Peyer's patch (tissue), 4 donors: ENCODE results near the gene ENPP7. TPM values are rescaled to one million over a fixed set of nuclear protein-coding genes. Genes with fewer than 3 reads are reported as not detected.

ENCODE experiments used
- DNase-seq, 3 donors: peaks; one replicate each; pipeline ENCODE4 v3.0.0-alpha.2; 2017 to 2019
- H3K27ac ChIP-seq, 4 donors: fragments of 200-600 bp; sonication (generic); one replicate each; pipeline ENCODE4 v1.5.1; 2016 to 2019
- H3K27me3 ChIP-seq, 2 donors: fragments of 200-600 bp; sonication (generic); one replicate each; pipeline ENCODE4 v1.5.1; 2019
- H3K36me3 ChIP-seq, 3 donors: fragments of 200-600 bp; sonication (generic); one replicate each; pipeline ENCODE4 v1.5.1; 2016 to 2019
- H3K4me1 ChIP-seq, 4 donors: fragments of 200-600 bp; sonication (generic); one replicate each; pipeline ENCODE4 v1.5.1; 2016 to 2019
- H3K4me3 ChIP-seq, 4 donors: fragments of 200-600 bp; sonication (generic); 1 replicate in 3 of 4; 2 replicates in 1 of 4; pipeline ENCODE4 v1.5.1; 2016 to 2019; ENCODE audit warnings: mild to moderate bottlenecking in 1 of 4
- H3K9me3 ChIP-seq, 4 donors: fragments of 200-600 bp; sonication (generic); one replicate each; pipeline ENCODE4 v1.5.1; 2016 to 2019; ENCODE audit warnings: mild to moderate bottlenecking in 1 of 4
- POLR2A ChIP-seq, 2 donors: fragments of 450-650 bp; IDR thresholded peaks; one replicate each; pipeline ENCODE4 v1.5.1; 2017; ENCODE audit warnings: antibody characterized with exemption in 2 of 2, mild to moderate bottlenecking in 2 of 2, moderate library complexity in 2 of 2
- total RNA-seq, 4 donors: library from RNA; depleted of rRNA; stranded (reverse); fragments of >200 nt; gene quantifications; one replicate each; pipeline ENCODE4 v1.1.0, GENCODE V29; 2016
- TF ChIP-seq, protein P1 (sequence below), 6 experiments: fragments of 450-650 bp in 4 of 6; fragments of 200-600 bp in 2 of 6; sonication (generic) in 1 of 6; IDR thresholded peaks; one replicate each; pipeline ENCODE4 v1.5.1; 2017 to 2019; ENCODE audit warnings: antibody characterized with exemption in 6 of 6, mild to moderate bottlenecking in 3 of 6, moderate library complexity in 1 of 6

Gene ENPP7
- total RNA-seq, 4 donors from 2014 or later, result 17.2 to 27.3 (median 22.5) TPM; not detected in 1

DNA sequence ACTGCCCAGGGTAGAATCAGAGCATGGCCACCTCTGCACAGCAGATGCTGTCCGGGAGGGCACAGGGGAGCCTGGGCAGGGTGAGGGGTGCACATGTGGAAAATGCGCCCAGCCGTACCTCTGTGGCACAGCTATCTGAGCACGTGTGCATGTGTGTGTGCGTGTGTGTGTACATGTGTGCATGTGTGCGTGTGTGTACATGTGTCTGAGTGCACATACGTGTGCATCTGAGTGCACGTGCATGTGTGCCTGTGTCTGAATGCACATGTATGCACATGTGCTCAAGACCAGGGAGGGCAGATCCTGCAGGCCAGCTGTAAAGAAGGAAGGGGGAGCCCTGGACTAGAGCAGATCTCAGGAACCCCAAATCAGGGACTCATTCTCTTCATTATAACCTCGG lies 37.3 kb upstream of the ENPP7 start:
- Histone ChIP-seq H3K9me3 (no peaks in the 10 kb centered on the region), H3K36me3 (no peaks in the 10 kb centered on the region), H3K4me1 (peaks cover 0 to 11% (median 0%) of the 10 kb centered on the region in 4 donors), H3K27me3 (no peaks in the 10 kb centered on the region), H3K4me3 (no peak overlapping the region), H3K27ac (no peak overlapping the region)
- DNase-seq, result no peak
- TF ChIP-seq, protein P1, sequence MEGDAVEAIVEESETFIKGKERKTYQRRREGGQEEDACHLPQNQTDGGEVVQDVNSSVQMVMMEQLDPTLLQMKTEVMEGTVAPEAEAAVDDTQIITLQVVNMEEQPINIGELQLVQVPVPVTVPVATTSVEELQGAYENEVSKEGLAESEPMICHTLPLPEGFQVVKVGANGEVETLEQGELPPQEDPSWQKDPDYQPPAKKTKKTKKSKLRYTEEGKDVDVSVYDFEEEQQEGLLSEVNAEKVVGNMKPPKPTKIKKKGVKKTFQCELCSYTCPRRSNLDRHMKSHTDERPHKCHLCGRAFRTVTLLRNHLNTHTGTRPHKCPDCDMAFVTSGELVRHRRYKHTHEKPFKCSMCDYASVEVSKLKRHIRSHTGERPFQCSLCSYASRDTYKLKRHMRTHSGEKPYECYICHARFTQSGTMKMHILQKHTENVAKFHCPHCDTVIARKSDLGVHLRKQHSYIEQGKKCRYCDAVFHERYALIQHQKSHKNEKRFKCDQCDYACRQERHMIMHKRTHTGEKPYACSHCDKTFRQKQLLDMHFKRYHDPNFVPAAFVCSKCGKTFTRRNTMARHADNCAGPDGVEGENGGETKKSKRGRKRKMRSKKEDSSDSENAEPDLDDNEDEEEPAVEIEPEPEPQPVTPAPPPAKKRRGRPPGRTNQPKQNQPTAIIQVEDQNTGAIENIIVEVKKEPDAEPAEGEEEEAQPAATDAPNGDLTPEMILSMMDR (IDR thresholded peaks at IDR 0.05), result no peak
- no peak for TF ChIP-seq POLR2A (IDR thresholded peaks at IDR 0.05)

DNA sequence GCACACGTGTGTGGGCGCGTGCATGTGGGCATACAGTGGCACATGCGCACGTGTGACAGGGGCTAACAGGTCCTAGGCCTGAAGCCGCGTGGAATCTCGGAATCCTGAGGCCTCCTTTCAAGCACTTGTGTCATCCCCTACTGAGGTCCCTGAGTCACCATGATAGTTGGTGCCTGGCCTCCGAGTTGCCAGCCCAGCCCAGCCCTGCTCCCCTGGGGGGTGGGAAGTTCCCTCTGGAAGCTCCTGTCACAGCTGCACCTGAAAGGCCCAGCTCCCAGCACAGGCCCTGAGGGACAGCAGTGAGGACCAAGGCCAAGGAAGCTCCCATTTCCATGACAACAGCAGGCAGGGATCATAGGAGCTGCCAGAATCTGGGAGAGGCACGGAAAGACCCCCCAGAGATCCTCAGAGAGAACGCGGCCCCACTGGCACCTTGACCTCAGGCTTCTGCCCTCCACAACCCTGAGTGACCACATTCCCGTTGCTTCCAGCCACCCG lies 35.4 kb upstream of the ENPP7 start:
- Histone ChIP-seq H3K27ac (no peak overlapping the region), H3K4me1 (peaks cover 0 to 11% (median 0%) of the 10 kb centered on the region in 4 donors), H3K27me3 (no peaks in the 10 kb centered on the region), H3K4me3 (no peak overlapping the region), H3K9me3 (no peaks in the 10 kb centered on the region), H3K36me3 (no peaks in the 10 kb centered on the region)
- no peak for DNase-seq
- TF ChIP-seq, protein P1 (IDR thresholded peaks at IDR 0.05), result no peak
- no peak for TF ChIP-seq POLR2A (IDR thresholded peaks at IDR 0.05)

DNA sequence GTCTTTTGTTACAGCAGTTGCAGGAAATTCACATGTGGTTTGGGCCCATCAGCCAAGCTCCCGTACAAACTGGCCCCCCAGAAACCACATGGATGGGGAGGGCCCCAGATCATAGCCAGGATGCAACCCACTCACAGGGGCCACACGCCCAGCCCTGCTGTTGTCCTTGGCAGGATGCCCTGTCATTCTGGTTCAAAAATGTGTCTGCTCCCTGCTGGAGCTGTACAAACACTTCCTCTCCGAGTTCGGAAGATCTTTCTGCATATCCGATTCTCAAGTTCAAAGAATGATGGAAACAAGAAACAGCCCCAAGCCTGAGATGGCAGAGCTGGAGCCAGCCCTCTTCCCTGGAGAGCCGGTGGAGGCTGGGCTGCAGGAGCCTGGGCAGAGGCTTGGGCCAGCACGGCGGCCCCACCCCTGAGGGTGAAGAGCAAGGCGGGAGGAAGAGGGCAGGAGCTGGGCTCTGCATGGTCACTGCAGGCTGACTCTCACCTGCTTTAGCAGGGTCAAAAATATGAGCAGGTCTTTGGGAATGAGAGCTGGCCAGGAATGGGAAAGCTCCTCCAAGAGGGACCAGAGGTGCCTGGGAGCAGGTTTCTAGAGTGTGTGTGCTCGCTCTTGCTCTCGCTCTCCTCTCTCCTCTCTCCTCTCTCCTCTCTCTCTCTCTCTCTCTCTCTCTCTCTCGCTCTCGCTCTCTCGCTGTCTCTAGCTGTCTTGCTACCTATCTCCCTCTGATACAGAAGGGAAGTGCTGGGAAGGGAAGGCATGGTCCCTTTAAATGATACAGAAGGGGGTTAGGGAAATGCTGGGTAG lies 34.7 kb upstream of the ENPP7 start:
- Histone ChIP-seq H3K27ac (no peak overlapping the region), H3K4me3 (no peak overlapping the region), H3K27me3 (no peaks in the 10 kb centered on the region), H3K9me3 (no peaks in the 10 kb centered on the region), H3K36me3 (no peaks in the 10 kb centered on the region), H3K4me1 (peaks cover 0 to 11% (median 0%) of the 10 kb centered on the region in 4 donors)
- TF ChIP-seq, protein P1 (IDR thresholded peaks at IDR 0.05), result no peak
- no peak for TF ChIP-seq POLR2A (IDR thresholded peaks at IDR 0.05)
- DNase-seq, result no peak

DNA sequence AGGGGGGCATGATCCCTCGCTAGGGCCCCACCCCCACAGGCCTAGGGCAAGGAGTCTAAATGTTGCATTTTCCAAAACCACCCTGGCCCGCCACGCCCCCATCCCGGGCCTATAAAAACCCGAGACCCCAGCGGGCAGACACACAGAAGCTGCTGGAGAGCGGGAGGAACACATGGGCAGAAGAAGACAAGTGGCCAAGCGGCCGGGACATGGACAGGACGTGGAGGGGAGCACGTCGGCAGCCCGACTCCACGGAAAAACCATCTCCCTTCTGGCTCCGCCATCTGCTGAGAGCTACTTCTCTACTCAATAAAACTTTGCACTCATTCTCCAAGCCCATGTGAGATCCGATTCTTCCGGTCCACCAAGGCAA lies 34.1 kb upstream of the ENPP7 start:
- no peaks in the 10 kb centered on the region for H3K9me3 ChIP-seq
- DNase-seq, result no peak
- no peak overlapping the region for H3K4me3 ChIP-seq
- H3K4me1 ChIP-seq, result peaks cover 0 to 11% (median 0%) of the 10 kb centered on the region in 4 donors
- H3K27me3 ChIP-seq, result no peaks in the 10 kb centered on the region
- no peaks in the 10 kb centered on the region for H3K36me3 ChIP-seq
- H3K27ac ChIP-seq, result no peak overlapping the region
- TF ChIP-seq, protein P1 (IDR thresholded peaks at IDR 0.05), result no peak
- no peak for TF ChIP-seq POLR2A (IDR thresholded peaks at IDR 0.05)

DNA sequence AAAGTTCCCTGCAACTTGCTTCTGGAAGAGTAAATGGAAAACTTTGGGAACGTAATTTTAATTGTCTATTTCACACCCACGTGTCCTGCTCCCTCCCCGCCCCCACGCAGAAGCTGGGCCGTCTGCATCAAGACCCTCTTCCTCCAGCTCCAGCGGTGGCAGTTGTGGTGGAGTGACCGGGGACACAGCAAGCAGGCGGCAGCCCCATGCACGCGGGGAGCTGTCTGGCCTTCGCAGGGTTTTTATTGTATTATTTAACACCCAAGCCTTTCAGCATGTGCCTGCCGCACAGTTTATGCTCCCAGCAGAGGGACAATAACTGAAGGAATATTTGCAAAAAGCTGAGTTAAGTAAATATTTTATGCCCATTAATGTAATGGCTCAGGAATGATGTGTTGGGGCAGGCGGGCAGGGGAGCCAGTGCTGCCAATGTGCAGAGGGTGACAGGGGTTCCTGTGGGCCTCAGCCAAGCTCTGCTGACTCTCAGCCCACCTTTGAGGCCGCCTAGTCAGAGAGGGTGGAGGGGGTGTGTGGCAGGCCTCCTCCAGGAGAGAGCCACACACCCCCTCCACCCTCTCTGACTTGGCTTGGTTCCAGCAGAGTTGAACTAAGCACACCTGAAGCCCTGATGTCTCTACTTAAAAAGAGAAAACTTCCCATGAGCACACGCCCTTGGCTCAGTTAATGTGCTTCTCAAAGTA lies 32.4 kb upstream of the ENPP7 start:
- no peak for DNase-seq
- Histone ChIP-seq H3K4me3 (no peak overlapping the region), H3K4me1 (peaks cover 0 to 11% (median 0%) of the 10 kb centered on the region in 4 donors), H3K9me3 (no peaks in the 10 kb centered on the region), H3K27ac (no peak overlapping the region), H3K27me3 (no peaks in the 10 kb centered on the region), H3K36me3 (no peaks in the 10 kb centered on the region)
- TF ChIP-seq, protein P1 (IDR thresholded peaks at IDR 0.05), result no peak
- TF ChIP-seq POLR2A (IDR thresholded peaks at IDR 0.05), result no peak
